Hippocampal formation (tissue), 2 donors: ENCODE measurements around the gene CAPN10.
"Not testable (repeated sequence)": the region's sequence is repeated elsewhere in the genome, so short reads cannot be mapped to it uniquely, and the experiment has no call there.

ENCODE experiments used
- DNase-seq, 2 donors: peaks; one replicate each; lab custom pipeline; 2025; lab: John Stamatoyannopoulos, UW

Gene CAPN10, protein sequence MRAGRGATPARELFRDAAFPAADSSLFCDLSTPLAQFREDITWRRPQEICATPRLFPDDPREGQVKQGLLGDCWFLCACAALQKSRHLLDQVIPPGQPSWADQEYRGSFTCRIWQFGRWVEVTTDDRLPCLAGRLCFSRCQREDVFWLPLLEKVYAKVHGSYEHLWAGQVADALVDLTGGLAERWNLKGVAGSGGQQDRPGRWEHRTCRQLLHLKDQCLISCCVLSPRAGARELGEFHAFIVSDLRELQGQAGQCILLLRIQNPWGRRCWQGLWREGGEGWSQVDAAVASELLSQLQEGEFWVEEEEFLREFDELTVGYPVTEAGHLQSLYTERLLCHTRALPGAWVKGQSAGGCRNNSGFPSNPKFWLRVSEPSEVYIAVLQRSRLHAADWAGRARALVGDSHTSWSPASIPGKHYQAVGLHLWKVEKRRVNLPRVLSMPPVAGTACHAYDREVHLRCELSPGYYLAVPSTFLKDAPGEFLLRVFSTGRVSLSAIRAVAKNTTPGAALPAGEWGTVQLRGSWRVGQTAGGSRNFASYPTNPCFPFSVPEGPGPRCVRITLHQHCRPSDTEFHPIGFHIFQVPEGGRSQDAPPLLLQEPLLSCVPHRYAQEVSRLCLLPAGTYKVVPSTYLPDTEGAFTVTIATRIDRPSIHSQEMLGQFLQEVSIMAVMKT

DNA sequence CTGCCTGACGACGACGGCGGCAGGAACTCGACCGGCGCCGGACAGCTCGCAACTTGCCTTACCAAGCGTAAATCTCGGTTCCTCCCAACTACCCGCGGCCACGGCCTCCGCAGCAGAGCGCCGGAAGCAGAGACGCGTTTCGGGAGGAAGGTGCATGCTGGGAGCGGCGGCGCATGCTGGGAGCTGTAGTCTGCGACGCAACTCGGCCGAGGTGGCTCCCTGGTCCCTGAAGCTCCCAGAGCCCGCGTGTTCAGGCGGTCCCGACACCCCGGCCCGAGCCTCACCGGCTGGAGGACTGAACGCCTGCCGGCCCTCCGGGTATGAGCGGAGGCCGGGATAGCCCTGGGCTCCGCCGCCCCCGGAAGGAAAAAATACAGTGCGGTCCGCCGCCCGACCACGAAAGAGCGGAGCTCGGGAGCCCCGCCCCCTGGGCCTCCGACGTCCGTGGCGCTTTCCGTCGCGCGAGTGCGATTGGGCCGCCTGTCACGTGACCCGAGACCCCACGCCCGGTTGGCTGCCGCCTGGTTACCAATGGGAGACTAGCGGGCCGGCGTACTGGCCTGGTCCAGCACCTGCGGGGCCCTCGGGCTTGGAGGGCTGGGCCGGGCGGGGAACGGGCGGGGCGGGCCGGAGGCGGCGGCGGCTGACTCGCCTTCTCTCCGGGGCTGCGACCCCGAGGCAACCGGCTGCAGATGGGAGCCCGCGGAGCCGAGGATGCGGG is at the start of gene CAPN10:
CAPN10 (plus strand) TSS at position 537 of the 721 bp plus-strand sequence; CDS start at position 715, 178 bp downstream.
- DNase-seq = peak; percentile 90 to 98

DNA sequence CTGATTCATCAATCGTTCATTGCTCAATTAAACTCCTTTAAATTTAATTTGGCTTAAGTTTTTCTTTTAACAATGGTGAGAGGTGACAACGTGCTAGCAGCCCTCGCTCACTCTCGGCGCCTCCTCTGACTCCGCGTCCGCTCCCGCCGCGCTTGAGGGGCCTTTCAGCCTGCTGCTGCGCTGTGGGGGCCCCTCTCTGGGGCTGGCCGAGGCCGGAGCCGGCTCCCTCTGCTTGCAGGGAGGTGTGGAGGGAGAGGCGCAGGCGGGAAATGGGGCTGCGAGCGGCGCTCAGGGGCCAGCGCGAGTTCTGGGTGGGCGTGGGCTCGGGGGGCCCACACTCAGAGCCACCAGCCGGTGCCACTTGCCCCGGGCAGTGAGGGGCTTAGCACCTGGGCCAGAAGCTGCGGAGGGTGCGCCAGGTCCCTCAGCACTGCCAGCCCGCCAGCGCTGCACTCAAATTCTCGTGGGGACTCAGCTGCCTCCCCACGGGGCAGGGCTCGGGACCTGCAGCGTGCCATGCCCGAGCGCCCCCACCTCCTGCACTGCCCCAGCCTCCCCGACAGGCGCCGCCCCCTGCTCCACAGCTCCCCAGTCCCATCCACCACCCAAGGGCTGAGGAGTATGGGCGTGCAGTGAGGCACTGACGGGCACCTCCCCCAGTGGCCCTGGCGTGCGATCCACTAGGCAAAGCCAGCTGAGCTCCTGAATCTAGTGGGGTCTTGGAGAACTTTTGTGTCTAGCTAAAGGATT is 48.3 kb upstream of the CAPN10 start:
- no peak for DNase-seq

DNA sequence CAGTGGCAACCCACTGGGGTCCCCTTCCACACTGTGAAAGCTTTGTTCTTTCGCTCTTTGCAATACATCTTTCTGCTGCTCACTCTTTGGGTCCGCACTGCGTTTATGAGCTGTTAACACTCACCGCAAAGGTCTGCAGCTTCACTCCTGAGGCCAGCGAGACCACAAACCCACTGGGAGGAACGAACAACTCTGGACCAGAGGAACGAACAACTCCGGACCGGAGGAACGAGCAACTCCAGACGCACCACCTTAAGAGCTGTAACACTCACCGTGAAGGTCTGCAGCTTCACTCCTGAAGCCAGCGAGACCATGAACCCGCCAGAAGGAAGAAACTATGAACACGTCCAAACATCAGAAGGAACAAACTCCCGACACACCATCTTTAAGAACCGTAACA is 47.4 kb upstream of the CAPN10 start:
- DNase-seq = not testable (repeated sequence)

DNA sequence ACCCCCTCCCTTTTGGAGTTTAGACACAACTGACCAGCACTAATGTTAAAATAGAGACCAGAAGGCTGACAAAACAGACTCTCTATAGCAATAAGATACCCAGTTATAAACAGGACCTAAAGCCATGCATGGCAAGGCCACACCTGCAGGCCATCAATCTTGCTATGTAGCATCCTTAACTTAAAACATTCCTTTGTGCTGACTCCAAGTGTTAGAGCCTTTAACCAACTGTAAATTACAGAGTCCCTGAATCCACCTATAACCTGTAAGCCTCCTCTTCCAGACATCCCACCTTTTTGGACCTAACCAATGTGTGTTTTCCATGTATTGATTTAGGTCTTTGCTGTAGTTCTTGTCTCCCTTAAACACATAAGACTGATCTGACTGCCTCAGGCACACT is 46.6 kb upstream of the CAPN10 start:
- no peak for DNase-seq

DNA sequence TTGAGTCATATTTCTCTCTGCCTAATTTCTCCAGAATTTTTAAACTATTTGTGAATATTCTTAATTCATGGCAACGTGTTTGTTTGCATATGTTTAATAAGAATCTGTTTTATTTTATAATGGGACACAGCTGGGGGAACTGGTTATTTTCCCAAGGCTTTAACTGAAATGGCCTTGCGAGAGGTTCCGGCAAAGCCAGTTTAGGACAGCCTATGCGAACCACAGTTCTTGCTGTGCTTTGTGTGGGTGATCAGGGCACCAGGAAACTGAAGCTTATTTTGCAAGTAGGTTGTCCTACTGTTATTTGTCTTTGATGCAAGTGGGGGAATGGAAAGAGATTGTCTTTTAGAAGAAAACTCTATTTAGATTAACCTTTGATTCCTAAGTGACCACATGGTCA is 35.2 kb upstream of the CAPN10 start:
- DNase-seq = no peak

DNA sequence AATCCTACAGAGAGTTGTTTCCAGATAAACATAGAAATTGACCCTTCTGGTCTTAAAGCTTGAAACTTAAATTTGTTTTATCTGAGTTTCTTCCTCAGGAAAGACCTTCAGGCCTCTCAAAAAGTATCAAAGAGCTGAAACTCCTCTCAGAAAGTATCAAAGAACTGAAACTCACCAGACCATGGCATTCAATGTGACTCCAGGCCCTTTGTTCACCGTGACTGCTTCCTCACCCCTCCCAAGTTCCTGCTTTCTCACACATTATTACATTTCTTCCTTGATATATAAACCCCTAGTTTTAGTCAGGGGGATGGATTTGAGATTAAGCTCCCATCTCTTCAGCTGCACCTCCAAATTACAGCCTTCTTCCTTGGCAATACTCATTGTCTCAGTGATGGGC is 34.7 kb upstream of the CAPN10 start:
- no peak for DNase-seq

DNA sequence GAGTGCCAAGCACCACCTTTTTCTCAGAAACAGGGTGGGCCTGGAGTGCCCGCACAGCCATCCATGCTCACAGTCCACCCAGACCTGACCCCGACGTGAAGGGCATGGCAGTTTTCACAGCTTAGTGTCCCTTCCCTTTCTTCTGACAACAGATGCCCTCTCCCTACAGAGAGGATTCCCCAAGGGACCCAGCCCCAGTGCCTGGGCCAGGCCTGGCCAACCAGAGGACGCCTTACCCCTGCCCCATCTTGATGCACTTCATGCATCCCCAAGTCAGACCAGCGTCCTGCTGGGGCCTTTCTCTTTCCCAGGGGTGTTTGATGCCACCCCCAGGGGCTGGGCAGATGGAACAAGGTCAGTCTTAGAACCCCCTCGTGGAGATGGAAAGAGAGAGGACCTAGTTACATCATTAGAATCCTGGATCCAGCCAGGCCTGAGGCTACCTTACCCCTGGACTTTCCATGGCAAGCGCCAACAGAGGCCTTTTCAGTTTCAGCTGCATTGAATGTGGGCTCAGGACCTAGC is 32.5 kb upstream of the CAPN10 start:
- no peak for DNase-seq

DNA sequence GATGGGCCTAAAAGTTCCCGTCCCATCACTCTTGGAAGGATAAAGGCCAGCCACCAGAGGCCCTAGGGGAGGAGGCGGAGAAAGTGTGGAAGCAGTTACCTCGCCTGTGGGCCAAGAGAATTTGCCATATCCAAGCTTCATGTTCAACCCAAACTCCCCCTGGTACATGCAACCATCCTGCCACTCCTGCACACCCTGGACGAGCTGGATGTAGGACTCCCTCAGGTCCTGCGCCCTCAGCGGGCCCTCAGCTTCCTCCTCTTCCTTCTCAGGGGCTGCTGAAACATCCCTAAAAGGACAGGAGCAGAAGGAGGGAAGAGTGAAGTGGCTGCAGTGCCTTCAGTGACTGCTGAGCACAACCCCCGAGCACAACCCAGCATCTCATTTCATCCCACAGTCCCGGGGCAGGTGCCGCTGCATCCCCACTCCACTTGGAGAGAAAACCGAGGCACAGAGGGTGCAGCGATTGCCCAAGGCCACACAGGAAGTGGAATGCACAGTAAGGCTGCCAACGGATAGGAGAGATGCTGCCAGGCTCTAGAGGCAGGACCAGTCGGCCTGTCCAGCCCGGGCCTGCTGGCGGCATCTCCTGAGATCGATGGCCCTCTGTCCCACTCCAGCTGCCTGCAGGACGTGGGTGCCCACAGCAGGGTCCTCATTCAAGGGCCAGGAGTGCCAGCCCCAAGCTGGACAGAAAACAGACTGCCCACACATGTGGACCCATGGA is 31.6 kb upstream of the CAPN10 start:
- no peak for DNase-seq

DNA sequence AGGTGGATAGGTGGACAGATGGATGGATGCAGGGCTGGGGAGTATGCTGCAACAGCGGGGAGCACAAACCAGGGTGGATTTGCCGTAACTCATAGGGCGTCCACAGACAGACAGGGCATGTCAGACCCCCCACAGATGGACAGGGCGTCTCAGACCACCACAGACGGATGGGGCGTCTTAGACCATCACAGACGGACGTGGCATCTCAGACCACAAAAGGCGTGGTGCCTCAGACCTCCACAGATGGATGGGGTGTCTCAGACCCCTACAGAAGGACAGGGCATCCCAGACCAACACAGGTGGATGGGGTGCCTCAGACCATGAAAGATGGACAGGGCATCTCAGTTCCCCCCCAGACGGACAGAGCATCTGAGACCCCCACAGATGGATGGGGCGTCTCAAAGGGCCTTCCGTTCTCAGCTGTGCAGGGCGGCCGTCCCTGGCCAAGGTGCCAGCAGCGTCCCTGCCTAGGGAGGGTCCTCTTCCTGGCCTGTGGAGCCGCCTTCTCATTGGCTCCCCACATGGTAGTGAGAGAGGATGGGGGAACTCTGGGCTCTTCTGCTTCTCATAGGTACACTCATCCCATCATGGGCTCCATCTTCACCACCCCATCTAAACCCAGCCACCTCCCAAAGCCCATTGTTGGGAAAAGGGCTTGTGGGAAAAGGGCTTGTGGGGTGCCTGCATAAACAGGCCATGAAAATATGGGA is 30.8 kb upstream of the CAPN10 start:
- no peak for DNase-seq

DNA sequence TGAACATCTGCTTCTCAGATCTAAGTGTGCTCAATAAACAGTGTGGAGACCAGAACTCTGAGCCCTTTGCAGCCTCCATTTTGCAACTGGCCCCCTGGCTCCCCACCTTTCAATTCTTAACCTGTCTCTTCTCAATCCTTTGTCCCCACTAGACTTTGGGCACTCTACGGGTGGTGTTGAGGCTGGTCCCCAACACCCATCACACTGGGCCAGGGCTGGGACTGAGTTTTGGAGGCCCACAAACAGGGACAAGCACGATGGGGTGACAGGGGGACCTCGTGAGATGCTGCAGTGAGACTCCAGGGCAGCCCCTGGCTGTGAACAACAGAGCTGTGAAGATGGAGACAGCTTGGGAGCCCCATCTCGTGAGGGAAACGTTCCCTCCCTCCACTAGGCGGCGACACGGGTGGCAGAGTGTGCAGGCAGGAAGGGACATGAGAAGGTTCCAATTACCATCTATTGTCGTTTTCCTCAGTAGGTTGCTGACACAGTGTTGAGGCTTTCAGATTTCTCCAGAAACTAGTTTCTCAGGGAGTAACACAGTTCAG is 29.9 kb upstream of the CAPN10 start:
- DNase-seq = no peak

DNA sequence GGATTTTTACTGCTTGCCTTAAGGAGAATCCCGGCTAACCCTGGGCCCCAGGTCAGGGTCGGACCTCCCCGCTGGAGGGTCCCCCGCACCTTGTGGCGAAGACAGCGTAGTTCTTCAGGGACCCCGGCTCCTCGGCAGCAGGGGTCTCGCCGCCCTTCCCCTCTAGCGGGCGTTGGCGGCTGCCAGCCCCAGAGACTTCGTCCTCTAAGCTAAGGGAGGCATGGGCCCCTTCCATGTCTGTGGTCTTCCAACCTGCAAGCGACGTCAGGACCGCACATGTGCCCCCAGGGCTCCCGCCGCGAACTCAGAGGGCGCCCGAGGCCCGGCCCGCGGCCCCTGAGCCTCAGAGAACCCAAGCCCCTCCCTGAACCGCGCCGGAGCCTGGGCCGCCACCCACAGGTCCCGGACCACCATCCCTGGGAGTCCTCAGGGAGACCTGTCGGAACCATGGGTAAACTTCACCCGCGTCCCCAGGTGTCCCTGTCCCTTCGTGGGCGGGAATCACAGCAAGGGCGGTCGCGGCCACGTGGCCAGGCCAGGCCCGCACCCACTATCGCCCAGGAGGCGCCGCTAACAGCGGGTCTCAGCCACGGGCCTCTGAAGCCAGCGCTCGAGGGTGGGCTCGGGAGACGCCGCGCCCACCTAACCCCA is 29.3 kb upstream of the CAPN10 start:
- no peak for DNase-seq

DNA sequence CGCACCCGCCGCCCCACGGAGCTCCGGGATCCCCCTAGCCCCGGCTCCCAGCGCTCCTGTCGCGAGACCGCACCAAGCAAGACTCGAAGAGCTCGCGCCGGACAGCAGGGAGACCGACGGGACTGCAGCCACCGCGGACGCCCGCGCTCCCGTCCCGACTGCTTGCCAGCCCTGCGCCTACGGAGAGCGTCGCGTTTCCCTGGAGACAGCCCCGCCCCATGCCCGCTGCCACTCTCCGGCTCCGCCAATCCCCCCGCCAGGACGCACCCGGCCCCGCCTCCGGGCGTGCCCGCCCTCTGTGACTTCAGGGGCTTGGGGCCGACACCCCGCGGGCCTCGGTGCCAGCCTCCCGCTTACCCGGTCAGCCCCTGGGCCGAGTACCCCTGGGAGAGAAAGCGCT is 28.7 kb upstream of the CAPN10 start, which contains the start of gene ANKMY1:
ANKMY1 (minus strand) TSS at position 181 of the 400 bp plus-strand sequence. CDS start 653 bp downstream, outside the sequence.
- peak; percentile 18 to 40 for DNase-seq

DNA sequence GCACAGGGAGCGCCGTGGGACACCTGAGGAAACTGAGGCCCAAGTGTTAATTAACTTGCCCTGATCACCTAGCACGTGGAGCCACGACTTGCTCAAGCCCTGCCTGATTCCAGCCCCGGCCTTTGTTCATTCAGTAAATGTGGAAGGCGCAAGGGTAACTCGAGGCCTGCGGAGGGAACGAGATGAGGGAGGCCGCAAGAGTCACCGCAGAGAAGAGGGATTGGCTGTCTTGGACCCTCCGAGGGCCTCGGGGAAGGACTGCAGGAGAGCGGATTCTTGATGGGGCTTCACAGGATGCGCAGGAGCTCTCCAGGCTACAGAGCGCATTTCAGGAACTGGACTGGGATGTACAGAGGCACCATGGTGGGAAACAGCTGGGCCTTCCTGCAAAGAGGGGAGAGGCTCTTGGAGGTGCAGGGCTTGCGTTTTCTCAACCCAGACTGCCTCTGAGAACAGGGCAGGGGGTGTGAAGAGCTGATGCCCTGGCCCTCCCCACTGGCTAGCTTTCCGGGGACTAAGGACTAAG is 28.2 kb upstream of the CAPN10 start:
- DNase-seq = no peak

DNA sequence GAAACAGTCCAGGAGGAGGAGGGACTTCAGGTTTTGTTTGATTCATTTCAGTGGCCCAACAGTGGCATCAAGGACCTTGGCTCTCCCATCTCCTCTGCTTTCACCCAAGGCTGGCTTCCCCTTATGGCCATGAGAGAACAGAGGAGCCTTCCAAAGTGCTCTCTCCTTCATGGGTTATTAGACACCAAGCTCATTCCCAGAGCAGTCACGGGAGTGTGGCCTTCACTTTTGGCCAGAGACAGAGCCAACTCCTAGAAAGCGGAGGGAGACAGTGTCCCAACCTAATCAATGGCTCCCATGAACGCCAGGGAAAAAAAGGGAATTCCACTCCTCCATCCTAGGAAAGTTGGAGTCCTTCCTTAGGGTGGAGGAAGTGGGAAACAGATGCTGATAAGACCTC is 27.2 kb upstream of the CAPN10 start:
- DNase-seq = no peak

DNA sequence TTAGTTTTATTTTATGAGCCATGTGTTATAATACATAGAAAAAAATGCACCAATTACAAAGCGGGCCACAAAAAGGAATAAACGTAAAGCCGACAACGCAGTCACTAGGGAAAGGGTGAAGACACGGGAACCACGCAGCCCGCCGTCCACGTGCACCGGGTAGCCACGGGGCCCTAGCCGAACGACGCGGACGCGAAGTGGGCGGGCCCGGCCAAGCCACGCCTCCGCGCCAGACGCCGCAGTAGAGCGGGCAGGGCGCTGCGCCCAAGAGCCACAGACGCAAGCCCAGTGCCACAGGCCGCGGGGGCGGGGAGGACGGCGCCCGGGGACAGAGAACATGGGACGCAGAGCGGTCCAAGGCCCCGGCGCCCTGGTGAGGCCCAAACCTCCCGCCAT is 26.5 kb upstream of the CAPN10 start, which contains the start of gene DUSP28:
DUSP28 (plus strand) TSS at position 274 of the 396 bp plus-strand sequence. CDS start 328 bp downstream, outside the sequence.
- DNase-seq = peak; percentile 87

DNA sequence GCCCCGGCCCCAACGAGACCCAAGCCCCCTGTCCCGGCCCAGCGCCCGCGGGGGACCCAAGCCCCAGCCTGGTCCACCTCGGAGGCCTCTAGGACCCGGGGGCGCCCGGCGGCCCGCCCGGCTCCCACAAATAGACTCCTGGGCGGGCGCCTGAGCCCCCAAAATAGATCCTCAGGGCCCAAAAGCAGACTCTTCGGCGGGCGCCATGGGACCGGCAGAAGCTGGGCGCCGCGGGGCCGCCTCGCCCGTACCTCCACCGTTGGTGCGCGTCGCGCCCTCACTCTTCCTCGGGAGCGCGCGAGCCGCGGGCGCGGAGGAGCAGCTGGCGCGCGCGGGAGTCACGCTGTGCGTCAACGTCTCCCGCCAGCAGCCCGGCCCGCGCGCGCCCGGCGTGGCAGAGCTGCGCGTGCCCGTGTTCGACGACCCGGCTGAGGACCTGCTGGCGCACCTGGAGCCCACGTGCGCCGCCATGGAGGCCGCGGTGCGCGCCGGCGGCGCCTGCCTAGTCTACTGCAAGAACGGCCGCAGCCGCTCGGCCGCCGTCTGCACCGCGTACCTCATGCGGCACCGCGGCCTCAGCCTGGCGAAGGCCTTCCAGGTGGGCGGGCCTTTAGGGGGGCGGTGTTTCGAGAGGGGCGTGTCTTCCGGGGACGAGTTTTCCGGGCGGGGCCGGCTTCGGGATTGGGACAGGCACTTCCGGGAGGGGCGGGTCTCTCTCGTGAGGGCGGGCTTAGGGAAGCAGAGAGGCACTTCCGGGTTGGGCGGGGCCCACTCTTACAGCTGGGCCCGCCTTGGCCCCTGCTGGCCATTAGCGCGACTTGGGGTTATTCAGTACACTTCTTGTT is 25.8 kb upstream of the CAPN10 start:
- DNase-seq = peak; percentile 98 to 99

DNA sequence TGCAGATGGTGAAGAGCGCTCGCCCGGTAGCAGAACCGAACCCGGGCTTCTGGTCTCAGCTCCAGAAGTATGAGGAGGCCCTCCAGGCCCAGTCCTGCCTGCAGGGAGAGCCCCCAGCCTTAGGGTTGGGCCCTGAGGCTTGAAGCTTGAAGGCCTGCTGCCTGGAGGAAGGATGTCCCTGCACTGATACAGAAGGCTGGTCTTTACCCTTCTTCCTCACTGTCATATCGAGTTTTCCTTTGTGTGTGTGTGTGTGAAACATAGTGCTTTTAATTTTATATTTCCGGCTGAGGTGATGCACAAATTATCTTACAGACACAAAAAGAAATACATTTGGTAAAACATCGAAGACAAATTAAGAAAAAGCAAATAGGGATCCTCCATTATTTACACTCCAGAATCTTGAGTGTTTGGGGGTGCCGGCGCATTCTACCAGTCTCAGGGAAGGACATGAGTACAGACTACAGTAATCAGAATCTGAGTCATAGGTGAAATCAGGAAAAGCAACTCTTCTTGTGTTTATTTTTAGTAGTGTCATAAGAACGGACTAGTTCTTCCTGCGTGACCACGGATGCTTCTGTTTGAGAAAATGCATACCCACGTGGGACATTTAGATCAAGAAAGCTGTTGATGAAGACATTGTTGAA is 25.1 kb upstream of the CAPN10 start:
- no peak for DNase-seq

DNA sequence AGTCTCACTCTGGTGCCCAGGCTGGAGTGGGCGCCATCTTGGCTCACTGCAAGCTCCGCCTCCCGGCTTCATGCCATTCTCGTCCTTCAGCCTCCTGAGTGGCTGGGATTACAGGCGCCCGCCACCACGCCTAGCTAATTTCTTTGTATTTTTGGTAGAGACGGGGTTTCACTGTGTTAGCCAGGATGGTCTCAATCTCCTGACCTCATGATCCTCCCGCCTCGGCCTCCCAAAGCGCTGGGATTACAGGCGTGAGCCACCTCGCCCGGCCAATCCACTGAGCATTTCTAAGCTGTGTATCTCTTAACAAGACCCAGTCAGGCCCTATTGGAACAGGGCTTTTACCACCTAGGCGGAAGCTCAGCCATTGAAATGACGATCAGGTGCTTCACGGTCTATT is 23.3 kb upstream of the CAPN10 start:
- DNase-seq = not testable (repeated sequence)
